Fibroblast of the aortic adventitia (primary cell): ENCODE results near the gene BBLN. TPM values are rescaled to one million over a fixed set of nuclear protein-coding genes. Genes with fewer than 3 reads are reported as not detected.

Experiments used
- DNase-seq: peaks from one replicate; pipeline ENCODE4 v3.0.0-alpha.2; 2010; ENCODE audit warnings: low read depth
- H3K4me3 ChIP-seq: 2 replicates; pipeline ENCODE4 v1.5.1; 2011; ENCODE audit warnings: low read depth, mild to moderate bottlenecking, control low read depth, low read length, moderate library complexity
- total RNA-seq: library from RNA; depleted of rRNA; stranded (reverse); fragments of >200 nt; gene quantifications from 2 replicates; pipeline ENCODE4 v1.2.3, GENCODE V29; 2012; ENCODE audit warnings: low replicate concordance
- TF ChIP-seq, protein P1 (sequence below): IDR thresholded peaks from 2 replicates; pipeline ENCODE4 v1.5.1; 2011; ENCODE audit warnings: mild to moderate bottlenecking, low read length, control low read depth, inconsistent platforms; ENCODE audit not compliant: insufficient read depth

The BBLN gene
- total RNA-seq, 1 donor = 63.4 TPM

DNA sequence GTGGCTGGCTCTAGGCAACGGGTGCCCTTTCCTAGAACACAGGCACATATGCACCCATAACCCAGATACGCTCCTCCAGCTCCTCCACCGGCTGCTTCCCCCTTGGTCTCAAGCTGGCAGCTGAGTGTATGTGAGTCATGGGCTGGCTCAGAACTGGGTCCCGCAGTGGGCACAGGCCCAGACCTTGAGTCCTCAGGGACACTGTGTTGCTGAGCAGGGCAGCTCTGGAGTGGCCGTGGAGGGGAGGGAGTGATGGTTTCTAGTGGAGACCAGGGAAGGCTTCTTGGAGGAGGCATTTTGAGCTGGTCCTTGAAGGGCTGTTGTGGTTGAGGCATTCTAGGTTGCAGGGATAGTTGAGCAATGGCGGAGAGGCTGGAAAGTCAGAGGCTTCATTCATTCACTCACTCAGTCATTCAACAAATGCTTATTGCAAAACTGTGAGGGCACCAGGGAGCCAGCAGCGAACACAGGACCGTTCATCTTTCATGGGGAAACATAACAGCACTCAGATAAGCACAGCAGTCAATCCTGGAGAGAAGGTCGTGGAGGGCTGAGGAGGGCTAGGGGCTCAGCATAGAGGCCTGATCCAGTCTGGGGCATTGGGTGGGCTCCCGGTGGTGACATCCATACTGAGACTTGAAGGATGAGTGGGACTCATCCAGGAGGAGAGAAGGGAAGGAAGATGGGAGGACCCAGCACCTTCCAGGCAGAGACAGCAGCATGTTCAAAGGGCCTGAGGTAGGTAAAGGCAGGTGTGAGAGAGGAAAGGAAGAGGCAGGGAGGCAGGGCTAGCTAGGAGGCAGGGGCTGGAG is 2.4 kb downstream of the BBLN start:
- DNase-seq = peak; percentile 47
- TF ChIP-seq, protein P1, sequence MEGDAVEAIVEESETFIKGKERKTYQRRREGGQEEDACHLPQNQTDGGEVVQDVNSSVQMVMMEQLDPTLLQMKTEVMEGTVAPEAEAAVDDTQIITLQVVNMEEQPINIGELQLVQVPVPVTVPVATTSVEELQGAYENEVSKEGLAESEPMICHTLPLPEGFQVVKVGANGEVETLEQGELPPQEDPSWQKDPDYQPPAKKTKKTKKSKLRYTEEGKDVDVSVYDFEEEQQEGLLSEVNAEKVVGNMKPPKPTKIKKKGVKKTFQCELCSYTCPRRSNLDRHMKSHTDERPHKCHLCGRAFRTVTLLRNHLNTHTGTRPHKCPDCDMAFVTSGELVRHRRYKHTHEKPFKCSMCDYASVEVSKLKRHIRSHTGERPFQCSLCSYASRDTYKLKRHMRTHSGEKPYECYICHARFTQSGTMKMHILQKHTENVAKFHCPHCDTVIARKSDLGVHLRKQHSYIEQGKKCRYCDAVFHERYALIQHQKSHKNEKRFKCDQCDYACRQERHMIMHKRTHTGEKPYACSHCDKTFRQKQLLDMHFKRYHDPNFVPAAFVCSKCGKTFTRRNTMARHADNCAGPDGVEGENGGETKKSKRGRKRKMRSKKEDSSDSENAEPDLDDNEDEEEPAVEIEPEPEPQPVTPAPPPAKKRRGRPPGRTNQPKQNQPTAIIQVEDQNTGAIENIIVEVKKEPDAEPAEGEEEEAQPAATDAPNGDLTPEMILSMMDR = no peak
- H3K4me3 ChIP-seq = no peak overlapping the region

DNA sequence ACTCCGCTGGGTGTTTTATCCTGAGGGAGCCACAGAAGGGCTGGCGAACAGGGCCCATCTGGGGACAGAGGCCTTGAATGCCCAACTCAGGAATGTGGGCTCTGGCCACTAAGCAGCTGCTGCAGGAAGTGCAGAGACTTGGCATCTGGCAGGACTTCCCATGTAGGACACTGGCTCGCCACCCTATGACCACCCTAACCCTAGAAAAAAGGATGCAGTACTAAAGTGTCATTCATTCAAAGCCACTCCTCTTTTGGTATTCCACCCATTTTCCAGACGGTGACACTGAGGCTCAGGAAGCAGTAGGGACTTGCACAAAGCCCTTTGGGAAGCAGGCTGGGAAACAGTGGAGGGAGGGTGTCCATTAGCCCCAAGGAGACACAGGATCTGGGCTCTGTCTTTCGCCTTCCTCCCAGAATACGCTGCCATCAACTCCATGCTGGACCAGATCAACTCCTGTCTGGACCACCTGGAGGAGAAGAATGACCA is 3.0 kb downstream of the BBLN start:
- no peak for DNase-seq
- TF ChIP-seq, protein P1 = no peak
- H3K4me3 ChIP-seq = no peak overlapping the region

DNA sequence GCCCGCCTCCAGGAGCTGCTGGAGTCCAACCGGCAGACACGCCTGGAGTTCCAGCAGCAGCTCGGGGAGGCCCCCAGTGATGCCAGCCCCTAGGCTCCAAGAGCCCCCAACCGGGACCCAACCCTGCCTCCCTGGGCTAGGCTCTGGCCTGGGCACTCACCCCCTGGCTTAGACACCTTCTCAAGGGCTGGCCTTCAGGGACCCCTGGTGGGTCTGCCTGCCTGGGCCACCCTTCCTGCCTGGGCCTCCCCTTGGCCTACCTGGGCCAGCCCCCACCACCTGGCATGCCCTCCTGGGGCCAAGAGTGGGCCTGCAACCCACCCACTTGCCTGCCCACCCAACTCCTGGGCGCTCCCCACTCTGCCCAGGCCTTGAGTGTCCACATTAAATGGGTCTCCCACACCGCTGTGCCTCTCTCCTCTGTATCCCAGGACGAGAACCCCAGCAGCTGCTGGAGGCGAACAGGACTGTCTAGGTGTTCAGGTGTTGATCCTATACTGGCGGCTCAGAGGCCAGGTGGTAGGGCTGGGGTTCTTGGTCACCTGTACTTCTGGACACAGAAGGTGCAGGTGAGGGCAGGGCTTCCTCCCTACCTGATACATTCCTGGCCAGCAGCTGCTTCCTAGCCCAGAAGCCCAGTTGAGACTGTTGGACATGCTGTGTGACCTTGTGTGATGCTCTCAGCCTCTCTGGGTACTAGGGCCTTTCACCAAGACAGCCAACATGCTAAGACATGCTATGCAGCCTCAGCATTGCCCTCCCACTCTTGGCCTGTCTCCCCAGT is 3.6 kb downstream of the BBLN start:
- TF ChIP-seq, protein P1 = no peak
- no peak for DNase-seq
- H3K4me3 ChIP-seq = no peak overlapping the region

DNA sequence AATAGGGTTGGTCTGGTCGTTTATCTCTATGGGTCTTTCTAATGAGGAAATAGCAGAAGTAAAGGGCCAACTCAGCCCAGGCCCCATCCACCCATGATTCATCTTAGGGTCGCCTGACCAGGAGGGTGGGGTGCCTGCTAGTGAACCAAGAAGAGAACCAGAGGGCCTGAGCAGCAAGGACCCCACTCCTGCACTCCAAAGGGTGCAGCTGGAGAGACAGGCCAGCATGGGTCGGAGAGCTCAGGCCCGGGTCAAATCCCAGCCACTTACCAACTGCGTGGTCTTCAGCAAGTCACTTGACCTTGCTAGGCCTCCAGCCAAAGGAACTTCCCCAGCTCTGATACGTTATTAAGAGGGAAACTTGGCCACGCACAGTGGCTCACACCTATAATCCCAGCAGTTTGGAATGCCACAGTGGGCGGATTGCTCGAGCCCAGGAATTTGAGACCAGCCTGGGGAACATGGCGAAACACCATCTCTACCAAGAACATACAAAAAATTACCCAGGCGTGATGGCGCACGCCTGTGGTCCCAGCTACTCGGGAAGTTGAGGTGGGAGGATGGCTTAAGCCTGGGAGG is 4.3 kb downstream of the BBLN start:
- TF ChIP-seq, protein P1 = no peak
- H3K4me3 ChIP-seq = no peak overlapping the region
- peak; percentile 47 for DNase-seq

DNA sequence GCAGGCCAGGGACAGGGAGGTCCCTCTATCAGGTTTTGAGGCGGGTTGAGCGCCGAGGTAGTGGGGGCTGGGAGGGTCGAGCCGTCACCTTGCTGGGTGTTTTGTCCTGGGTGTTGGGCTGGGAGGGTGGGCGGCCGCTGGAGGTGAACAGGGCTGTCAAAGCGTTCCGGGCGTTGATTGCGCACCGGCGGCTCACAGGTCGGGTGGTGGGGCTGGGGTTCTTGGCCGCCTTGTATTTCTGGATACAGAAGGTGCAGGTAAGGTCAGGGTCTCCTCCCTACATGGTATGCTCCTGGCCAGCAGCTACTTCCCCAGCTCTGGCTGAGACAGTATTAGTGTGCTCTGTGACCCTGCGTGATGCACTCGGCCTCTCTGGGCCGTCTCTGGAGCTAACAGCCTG is 6.1 kb downstream of the BBLN start:
- H3K4me3 ChIP-seq = no peak overlapping the region
- TF ChIP-seq, protein P1 = no peak
- DNase-seq = no peak

DNA sequence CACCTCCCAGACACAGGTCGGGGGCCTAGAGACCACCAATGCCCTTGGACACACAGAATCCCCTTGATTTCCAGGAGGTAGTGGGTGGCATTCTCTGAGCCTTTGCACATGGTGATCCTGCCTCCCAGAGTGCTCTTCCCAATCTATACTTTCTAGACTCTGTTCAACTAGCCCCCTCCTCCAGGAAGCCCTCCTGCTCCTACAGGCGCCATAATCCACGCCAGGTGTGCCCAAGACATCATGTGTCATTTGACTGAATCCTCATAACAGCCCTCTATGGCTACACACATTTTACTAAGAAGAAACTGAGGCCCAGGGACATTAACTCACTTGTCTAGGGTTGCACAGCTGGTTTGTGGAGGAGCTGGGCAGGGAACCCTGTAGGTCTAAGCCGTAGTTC is 7.1 kb downstream of the BBLN start:
- TF ChIP-seq, protein P1 = no peak
- DNase-seq = no peak
- H3K4me3 ChIP-seq = no peak overlapping the region
